Measurements from ENCODE around the gene DFFB. TPM values are rescaled to one million over a fixed set of nuclear protein-coding genes. Genes with fewer than 3 reads are reported as not detected.

DFFB gene
- total and polyA plus RNA-seq, 2 of the 13 experiments (the other 11 are each of a cell fraction or from before 2014, with no cell fraction given), result 4.6 to 9.3 TPM

DNA sequence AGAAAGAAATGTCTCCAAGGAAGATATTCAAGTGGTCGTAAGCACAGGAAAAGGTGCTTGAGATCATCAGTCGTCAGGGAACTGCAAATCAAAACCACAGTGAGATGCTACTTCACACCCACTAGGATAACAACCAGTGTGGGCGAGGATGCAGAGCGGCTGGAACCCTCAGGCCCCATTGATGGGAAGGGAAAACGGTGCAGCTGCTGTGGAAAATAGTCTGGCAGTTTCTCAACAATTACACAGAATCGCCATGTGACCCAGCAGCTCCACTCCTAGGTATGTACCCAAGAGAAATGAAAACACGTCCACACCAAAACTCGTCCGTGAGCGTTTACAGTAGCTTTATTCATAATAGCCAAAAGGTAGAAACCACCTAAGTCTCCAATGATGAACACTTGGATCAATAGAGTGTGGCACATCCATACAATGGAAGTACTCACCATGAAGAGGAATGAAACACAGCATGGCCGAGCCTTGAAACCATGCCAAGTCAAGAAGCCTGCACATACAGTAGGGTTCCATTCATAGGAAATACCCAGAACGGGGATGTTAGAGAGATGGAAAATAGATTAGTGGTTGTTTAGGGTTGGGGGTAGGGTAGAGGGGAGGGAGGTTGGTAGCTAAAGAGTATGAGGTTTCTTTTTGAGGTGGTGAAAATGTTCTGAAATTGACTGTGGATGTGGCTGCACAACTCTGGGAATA is 6.1 kb downstream of the DFFB start:
- Histone ChIP-seq H3K27me3 (ENCODE audit: control insufficient read depth in 1 of 2, insufficient read depth in 2 of 2, low read length in 2 of 2) (no peaks in the 10 kb centered on the region), H3K79me2 (ENCODE audit: insufficient read depth, low read length) (peaks cover 7% of the 10 kb centered on the region), H3K4me1 (ENCODE audit: insufficient read depth, low read length) (peaks cover 21% of the 10 kb centered on the region), H3K4me2 (ENCODE audit: low read depth, low read length) (no peak overlapping the region), H3K27ac (ENCODE audit: extremely low read length, insufficient read depth, low read length) (no peak overlapping the region), H4K20me1 (ENCODE audit: insufficient read depth, low read length) (no peaks in the 10 kb centered on the region), H3K36me3 (replicated peaks in 1 of 2; ENCODE audit: control insufficient read depth in 1 of 2, insufficient read depth in 2 of 2, low read length in 2 of 2) (peaks cover 0 to 10% of the 10 kb centered on the region in 2 experiments; a peak in 2 of 5 replicates), H3K4me3 (replicated peaks in 1 of 3; ENCODE audit: insufficient read depth in 1 of 3, low read depth in 2 of 3, low read length in 3 of 3) (no peak overlapping the region), H3K9me3 (ENCODE audit: low read length) (no peaks in the 10 kb centered on the region), H2AFZ (ENCODE audit: low read length) (no peak overlapping the region), H3K9ac (ENCODE audit: insufficient read depth, low read depth, low read length) (no peak overlapping the region)
- BruUV-seq (replicated peaks), result no TSS peak
- intact Hi-C loops (cut with micrococcal nuclease; ENCODE audit: unreplicated experiment) (no loop called here), in situ Hi-C loops (cut with HindIII; ENCODE audit: extremely low pct_ligation_motif_present, low pct_unique_long_range_greater_than_20kb) (no loop called here)
- ChIA-PET CTCF (ENCODE audit: low intra/inter-chr PET ratio, low total read pairs) (no interaction called here), POLR2A (no interaction called here)
- ATAC-seq (no peak), FAIRE-seq (no peak), DNase-seq (ENCODE audit: low spot score) (no peak)
- no peak for TF ChIP-seq MLLT10 (CRISPR knock-in tag; IDR thresholded peaks at IDR 0.05)
- no peak for TF ChIP-seq ZNF616 (CRISPR knock-in tag; IDR thresholded peaks at IDR 0.05; ENCODE audit: low read depth)
- no peak for TF ChIP-seq REL (CRISPR knock-in tag; conservative IDR thresholded peaks at IDR 0.05)
- no peak for TF ChIP-seq AKNA (CRISPR knock-in tag; IDR thresholded peaks at IDR 0.05; ENCODE audit: borderline replicate concordance)
- TF ChIP-seq U2AF1 (optimal IDR thresholded peaks at IDR 0.05; ENCODE audit: low read depth, low read length), result no peak
- TF ChIP-seq ZNF746 (CRISPR knock-in tag; IDR thresholded peaks at IDR 0.05), result no peak
- TF ChIP-seq DPF2 (CRISPR knock-in tag; IDR thresholded peaks at IDR 0.05; ENCODE audit: borderline replicate concordance, low read depth), result no peak
- TF ChIP-seq IRF2 (CRISPR knock-in tag; IDR thresholded peaks at IDR 0.05), result no peak
- TF ChIP-seq KDM5A (IDR thresholded peaks at IDR 0.05; ENCODE audit: borderline replicate concordance, low read length), result no peak
- TF ChIP-seq YY1 (IDR thresholded peaks at IDR 0.05; ENCODE audit: insufficient read depth, insufficient replicate concordance, low read depth, low read length), result no peak
- TF ChIP-seq ELF1 (CRISPR knock-in tag; IDR thresholded peaks at IDR 0.05), result no peak
- no peak for TF ChIP-seq ZNF891 (CRISPR knock-in tag; IDR thresholded peaks at IDR 0.05)
- WGBS (ENCODE audit: low lambda C conversion rate), result 97% methylated on average over 12 of the region's 12 CpGs

All from HepG2 (cell line).